Stimulated activated naive CD8-positive, alpha-beta T cell treated with anti-CD3 and anti-CD28 coated beads, Interleukin-15, amount 100 ng/mL, for 72 hours (primary cell): ENCODE results near the gene ACBD4.
A peak's percentile ranks its signal among the peaks of the same experiment; 100 is the strongest.
"Not testable (repeated sequence)": the region's sequence is repeated elsewhere in the genome, so short reads cannot be mapped to it uniquely, and the experiment has no call there.

ENCODE experiments used
- ATAC-seq: fragments of 150-1000 bp; cut with Tn5 transposase; 2 replicates; pipeline ENCODE4 v1.10.0; 2021; ENCODE audit warnings: mild to moderate bottlenecking, moderate library complexity
- DNase-seq, 2 donors: peaks; one replicate each; pipeline ENCODE4 v3.0.0; 2021 to 2022
- H3K27ac Mint-ChIP-seq, 2 donors: one replicate each; pipeline ENCODE4 v1.8.0; 2022; ENCODE audit warnings: mild to moderate bottlenecking in 2 of 2, mixed read lengths in 2 of 2, moderate library complexity in 2 of 2
- H3K27me3 Mint-ChIP-seq: one replicate; pipeline ENCODE4 v1.8.0; 2022; ENCODE audit warnings: mixed read lengths
- H3K4me1 Mint-ChIP-seq: one replicate; pipeline ENCODE4 v1.8.0; 2022; ENCODE audit warnings: mild to moderate bottlenecking, mixed read lengths
- H3K4me3 Mint-ChIP-seq, 2 donors: one replicate each; pipeline ENCODE4 v1.8.0; 2022; ENCODE audit warnings: mild to moderate bottlenecking in 2 of 2, mixed read lengths in 2 of 2, moderate library complexity in 1 of 2
- H3K9me3 Mint-ChIP-seq, 2 donors: one replicate each; pipeline ENCODE4 v1.8.0; 2022; ENCODE audit warnings: mixed read lengths in 2 of 2

Gene ACBD4

DNA sequence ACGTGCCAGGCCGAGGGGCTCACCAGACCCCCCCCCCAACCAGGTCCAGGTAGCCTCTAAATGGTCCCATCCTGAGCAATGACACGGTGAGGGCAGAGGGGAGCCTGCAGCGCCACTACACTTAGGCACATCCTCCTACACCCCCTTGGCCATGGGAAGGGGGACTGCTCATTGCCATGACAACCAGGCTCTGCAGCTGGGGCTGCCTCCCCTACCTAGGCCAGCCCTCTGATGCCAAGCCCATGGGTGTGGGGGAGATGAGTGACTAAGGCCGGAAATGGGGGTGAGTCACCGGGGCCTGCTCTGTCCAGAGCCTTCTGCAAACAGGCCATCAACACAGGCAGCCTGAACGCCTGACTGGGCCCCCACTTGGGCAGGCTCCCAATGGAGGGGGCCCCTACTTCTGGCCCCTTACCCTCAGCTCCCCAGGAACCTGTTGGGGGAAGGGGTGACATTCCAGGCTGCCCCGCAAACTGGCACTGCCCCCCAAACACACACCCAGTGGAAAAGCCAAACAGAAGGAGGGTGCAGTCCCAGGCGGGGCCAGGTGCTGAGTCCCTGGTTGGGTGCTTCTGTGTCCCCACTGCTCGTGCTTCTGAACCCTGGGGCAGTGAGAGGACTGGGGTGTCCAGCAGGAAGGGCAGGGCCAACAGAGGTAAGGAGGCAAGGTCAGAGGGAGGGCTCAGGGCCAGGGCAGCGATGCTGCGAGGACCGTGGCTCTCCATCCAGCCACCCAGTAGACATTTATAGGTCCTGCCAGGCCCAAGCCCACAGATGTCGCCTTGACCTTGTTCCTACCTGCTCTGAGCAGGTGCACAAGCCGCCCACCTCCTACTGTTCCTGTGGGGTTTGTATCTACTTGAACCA, 11.3 kb upstream of the ACBD4 start:
- ATAC-seq: peak; percentile 52
- Mint-ChIP-seq H3K27me3 (peaks cover 25% of the 10 kb centered on the region), H3K4me1 (peaks cover 6% of the 10 kb centered on the region), H3K9me3 (no peaks in the 10 kb centered on the region), H3K4me3 (no peak overlapping the region), H3K27ac (peak overlapping the region in 1 of 2 donors; percentile 67)
- no peak for DNase-seq

DNA sequence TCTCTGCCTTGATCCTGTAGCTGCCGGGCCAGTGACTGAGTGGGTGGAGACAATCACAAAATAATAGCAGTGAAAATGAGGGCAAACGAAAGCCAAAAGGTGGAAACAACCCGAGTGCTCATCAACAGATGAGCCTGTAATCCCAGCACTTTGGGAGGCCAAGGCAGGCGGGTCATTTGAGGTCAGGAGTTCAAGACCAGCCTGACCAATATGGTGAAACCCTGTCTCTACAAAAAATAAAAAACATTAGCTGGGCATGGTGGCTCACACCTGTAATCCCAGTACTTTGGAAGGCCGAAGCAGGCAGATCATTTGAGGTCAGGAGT, 10.7 kb upstream of the ACBD4 start:
- not testable (repeated sequence) for H3K4me1 Mint-ChIP-seq, DNase-seq, ATAC-seq, H3K4me3 Mint-ChIP-seq, H3K9me3 Mint-ChIP-seq
- H3K27ac Mint-ChIP-seq: peak overlapping the region in 1 of 2 donors; percentile 27
- peaks cover 19% of the 10 kb centered on the region for H3K27me3 Mint-ChIP-seq

DNA sequence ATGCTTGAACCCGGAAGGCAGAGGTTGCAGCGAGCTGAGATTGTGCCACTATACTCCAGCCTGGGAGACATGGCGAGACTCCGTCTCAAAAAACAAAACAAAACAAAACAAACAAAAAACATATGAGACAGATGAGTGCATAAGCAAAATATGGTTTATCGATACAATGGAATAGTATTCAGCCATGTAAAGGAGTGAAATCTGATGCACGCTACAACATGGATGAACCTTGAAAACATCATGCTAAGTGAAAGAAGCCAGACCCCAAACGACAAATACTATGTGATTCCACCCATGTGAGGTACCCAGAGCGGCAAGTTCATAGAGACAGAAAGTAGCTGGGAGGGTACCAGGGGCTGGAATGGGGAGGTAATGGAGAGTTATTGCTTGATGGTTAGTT, 10.0 kb upstream of the ACBD4 start:
- ATAC-seq: no peak
- no peak overlapping the region for H3K27ac Mint-ChIP-seq
- H3K4me1 Mint-ChIP-seq: peaks cover 6% of the 10 kb centered on the region
- H3K27me3 Mint-ChIP-seq: peaks cover 16% of the 10 kb centered on the region
- no peak for DNase-seq
- H3K4me3 Mint-ChIP-seq: no peak overlapping the region
- H3K9me3 Mint-ChIP-seq: no peaks in the 10 kb centered on the region

DNA sequence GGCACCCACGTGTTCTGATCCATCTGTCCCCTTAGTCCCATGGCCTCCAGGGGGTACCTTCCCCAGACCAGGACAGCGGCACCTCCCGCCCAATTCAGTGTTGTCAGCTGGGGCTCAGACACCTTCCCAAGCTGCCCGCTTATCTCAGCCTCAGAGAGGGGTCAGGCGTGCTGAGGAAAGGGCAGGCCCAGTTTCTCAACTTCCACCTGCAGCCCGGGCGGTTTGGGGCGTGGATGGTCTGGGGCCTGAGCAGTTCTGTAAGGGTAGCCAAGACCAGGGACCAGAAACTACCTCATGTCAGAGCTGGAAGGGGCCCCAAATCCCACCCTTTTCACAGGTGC, 8.3 kb upstream of the ACBD4 start:
- ATAC-seq (no peak), DNase-seq (no peak)
- H3K4me1 Mint-ChIP-seq: no peaks in the 10 kb centered on the region
- H3K27ac Mint-ChIP-seq: no peak overlapping the region
- no peak overlapping the region for H3K4me3 Mint-ChIP-seq
- H3K9me3 Mint-ChIP-seq: no peaks in the 10 kb centered on the region
- peaks cover 18% of the 10 kb centered on the region for H3K27me3 Mint-ChIP-seq

DNA sequence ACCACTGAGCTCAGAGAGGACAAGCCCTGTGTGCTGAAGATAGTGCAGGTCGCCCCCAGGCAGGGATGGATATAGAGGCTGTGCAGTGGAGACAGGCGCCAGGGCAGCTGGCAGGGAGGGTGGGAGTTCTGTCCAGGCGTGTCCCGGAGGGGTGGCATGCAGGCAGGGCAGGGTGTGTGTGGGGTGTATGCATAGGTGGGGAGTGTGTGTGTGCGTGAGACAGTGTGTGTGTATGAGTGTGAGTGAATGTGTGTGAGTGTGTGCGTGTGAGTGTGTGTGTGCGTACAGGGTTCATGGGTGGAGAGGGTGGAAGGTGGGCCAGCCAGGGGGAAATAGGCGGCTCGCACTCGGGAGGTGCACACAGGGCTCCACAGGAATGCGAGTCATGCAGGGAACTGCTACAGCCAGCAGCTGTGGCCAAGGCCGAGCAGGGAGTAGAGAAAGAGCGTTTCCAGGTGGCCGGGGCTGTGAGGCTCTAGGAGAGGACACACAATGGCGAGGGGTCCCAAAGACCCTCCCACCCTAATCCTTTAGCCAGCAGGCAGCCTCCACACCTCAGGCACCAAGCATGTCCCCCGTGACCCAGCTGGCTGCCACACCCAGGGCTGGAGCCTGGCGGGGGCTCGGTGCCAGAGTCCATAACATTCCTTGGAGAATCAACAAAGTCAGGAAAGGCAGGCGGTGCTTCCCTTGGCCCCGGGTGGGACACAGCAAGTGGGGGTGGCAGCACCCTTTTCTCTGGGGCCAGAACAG, 7.8 kb upstream of the ACBD4 start:
- peak overlapping the region in 1 of 2 donors; percentile 12 for H3K27ac Mint-ChIP-seq

DNA sequence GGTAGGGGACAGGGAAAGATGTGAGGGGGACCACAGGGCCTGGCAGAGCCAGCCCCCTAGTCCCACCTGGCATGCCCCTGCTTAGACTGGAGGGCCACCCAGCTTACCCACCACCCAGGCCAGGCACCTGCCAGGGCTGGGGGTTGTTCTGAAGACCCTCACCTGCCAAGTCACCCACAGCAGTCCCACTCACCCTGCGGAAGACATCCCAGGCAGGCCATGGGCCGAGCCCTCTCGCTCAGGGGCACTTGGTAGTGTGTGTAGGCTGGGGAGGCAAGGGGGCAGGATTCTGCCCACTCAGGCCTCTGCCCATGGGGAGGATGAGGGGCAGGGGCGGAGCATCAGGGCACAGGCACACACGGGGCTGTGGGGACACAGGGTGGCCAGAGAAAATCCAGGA, 7.2 kb upstream of the ACBD4 start:
- Mint-ChIP-seq H3K27me3 (peaks cover 17% of the 10 kb centered on the region), H3K27ac (no peak overlapping the region), H3K9me3 (no peaks in the 10 kb centered on the region), H3K4me1 (no peaks in the 10 kb centered on the region), H3K4me3 (no peak overlapping the region)
- ATAC-seq (no peak), DNase-seq (no peak)

More for the DNA sequence above, 7.8 kb upstream of the ACBD4 start:
- DNase-seq (no peak), ATAC-seq (no peak)
- no peaks in the 10 kb centered on the region for H3K4me1 Mint-ChIP-seq
- no peaks in the 10 kb centered on the region for H3K9me3 Mint-ChIP-seq
- H3K27me3 Mint-ChIP-seq: peaks cover 17% of the 10 kb centered on the region
- no peak overlapping the region for H3K4me3 Mint-ChIP-seq

DNA sequence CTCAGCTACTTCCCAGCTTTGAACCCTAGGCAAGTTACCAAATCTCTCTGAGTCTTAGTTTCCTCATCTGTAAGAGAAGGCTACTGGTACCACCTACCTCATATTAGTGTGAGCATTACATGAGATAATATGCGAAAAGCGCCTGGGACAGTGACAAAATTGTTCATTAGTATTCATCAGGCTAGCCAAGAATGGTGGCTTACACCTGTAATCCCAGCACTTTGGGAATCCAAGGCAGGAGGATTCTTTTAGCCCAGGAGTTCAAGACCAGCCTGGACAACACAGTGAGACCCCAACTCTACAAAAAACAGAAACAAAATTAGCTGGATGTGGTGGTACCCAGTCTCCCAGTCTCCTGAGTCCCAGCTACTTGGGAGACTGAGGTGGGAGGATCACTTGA, 6.5 kb upstream of the ACBD4 start:
- ATAC-seq: no peak
- Mint-ChIP-seq H3K27me3 (peaks cover 17% of the 10 kb centered on the region), H3K4me1 (peaks cover 6% of the 10 kb centered on the region), H3K9me3 (no peaks in the 10 kb centered on the region), H3K4me3 (no peak overlapping the region), H3K27ac (no peak overlapping the region)
- DNase-seq: no peak

DNA sequence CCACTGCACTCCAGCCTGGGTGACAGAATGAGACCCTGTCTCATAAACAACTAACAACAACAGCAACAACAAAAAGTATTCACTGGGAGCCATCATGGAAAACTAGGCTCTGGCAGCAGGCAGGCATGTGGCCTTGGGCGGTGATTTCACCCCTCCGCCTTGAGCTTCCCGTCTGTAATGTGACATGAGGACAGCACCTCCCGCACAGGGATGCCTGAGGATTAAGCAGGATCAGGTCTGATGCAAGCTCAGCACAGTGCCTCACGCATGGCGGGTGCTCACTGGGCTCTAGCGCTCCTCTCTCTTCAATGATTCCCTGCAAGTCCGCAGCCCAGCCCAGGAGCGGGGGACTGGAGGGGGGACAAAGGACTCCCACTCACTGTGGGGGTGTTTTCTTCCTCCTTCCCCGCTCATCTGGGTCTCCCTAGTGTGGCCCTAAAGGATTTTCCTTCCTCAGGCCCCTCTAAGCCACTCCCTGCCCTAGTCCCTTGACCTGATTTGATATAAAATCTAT, 6.0 kb upstream of the ACBD4 start:
- H3K27me3 Mint-ChIP-seq: peaks cover 17% of the 10 kb centered on the region
- H3K4me1 Mint-ChIP-seq: peaks cover 6% of the 10 kb centered on the region
- H3K27ac Mint-ChIP-seq: no peak overlapping the region
- H3K9me3 Mint-ChIP-seq: no peaks in the 10 kb centered on the region
- ATAC-seq (no peak), DNase-seq (no peak)
- H3K4me3 Mint-ChIP-seq: no peak overlapping the region

DNA sequence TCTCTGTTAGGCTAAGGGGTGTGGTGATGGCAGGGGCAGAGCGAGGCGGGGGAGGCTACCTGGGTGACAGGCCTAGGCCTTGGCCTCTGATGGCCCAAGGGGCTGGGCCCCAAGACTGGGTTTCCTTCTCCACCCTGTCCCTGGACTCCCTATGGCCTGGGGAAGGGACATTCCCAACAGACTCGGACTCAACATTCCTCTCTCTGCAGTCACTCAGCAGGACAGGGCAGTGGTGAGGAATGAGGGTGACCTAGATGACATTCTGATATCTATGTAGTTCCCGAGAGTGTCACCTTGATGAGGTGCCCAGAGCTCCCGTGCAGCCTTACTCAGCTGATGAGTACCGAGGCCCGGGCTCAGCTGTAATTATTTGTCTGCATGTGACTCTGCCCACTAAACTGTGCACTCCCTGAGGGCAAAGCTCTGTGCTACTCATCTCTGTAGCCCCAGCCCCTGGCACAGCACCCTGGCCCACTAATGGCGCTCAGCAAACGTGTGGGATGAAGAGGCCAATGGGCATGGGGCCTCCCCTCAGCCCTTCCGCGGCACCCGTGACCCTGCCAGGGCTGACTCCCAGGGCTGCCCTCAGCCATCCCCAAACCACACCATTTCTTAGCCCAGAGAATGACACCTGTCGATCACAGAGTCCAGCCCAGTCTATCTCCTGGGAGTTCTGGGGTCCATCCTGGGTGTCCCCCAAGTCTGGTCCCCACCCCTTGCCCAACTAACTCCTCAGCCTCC, 5.4 kb upstream of the ACBD4 start:
- Mint-ChIP-seq H3K27ac (no peak overlapping the region), H3K27me3 (peaks cover 17% of the 10 kb centered on the region), H3K4me3 (no peak overlapping the region), H3K4me1 (peaks cover 9% of the 10 kb centered on the region), H3K9me3 (no peaks in the 10 kb centered on the region)
- DNase-seq: no peak
- no peak for ATAC-seq

DNA sequence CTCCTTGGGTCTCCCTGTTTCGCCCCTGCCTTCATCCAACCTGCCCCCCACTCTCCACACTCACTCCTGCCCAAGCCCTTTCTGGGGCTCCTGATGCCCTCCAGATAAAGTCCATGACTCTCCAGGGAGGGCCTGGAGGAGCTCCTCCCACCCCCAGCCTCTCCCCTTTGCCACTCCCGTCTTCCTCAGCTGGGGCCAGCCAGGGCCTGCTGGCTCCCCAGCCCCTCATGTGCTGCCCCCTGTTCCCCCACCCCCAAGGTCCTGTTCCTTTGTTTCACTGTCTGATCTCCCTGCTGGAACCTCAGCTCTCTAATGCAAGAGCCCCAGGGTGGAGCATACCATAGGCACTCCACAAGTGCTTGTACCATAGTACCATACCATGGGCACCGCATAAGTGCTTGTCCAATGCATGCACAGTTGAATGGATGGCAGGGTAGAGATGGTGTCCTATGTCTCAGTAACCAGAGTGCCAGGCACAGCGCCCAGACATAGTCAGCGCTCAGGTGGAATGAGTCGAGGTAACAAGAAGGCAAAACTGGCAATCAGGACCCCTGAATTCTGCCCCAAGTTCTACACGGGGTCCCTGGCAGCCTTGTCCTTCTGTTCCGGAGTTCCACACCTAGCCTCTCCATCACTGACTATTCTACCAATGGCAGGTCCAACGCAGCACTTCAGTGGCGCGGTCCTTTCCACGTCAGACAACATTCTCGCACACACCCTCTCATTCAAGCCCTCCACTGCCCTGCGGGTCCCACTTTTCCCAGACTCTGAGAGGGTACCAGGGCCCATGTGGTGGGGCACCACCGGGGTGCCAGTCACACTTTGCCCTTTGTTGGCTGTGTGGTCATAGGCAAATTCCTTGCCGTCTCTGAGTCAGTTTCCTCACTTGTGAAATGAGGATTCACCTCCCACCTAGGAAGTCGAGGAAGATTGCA, 4.5 kb upstream of the ACBD4 start:
- H3K27ac Mint-ChIP-seq: no peak overlapping the region
- peaks cover 14% of the 10 kb centered on the region for H3K4me1 Mint-ChIP-seq
- no peaks in the 10 kb centered on the region for H3K9me3 Mint-ChIP-seq
- no peak for ATAC-seq
- H3K4me3 Mint-ChIP-seq: no peak overlapping the region
- no peak for DNase-seq
- peaks cover 17% of the 10 kb centered on the region for H3K27me3 Mint-ChIP-seq

DNA sequence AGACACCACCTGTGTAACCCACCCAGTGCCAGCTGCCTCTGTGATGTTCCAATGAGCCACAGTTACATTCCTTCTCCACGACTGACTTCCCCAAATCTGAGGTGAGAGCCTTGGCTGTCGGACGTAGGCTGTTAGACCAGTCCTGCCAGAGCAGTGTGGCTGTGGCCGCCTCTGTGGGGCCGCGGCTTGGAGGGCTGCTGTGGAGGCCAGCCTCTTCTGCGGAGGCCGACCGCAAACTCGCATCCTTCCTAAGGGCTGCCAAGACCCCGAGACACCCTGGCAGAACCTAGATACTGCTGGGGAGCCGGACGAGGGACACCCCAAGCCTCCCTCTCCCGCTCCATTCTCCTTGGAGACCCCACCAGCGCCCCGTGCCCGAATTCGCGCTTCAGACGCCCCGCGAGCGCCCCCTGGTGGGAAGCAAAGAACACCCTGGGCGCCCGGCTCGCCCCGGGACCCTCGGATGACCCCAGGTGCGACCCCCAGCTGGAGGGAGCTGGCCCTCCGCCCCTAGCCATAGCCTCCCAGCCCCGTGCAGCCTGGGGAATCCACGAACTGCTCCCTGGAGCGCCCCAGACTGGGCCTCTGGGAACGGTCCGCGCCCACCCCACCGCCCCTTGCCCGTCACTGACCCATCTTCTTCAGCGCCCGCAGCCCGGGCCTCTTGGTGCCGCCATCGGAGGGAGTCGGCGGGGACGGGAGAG, 3.7 kb upstream of the ACBD4 start:
- Mint-ChIP-seq H3K27me3 (peaks cover 17% of the 10 kb centered on the region), H3K9me3 (no peaks in the 10 kb centered on the region), H3K4me3 (peak overlapping the region; percentile 72 to 76), H3K4me1 (peaks cover 22% of the 10 kb centered on the region), H3K27ac (no peak overlapping the region)
- ATAC-seq (peak; percentile 3), DNase-seq (peak; percentile 64)

DNA sequence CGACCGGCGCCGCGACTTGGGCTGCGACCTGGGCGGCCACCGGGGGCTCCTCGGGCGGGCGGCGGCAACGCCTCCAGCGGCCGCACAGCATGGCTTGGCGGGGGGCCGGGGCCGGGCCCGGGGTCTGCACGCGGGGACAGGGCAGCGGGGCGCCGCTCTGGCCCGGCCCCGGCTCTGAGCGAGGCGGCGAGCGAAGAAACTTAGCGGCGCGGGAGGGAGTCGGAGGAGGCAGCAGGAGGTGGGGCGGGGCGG, 3.2 kb upstream of the ACBD4 start, which contains the start of gene PLCD3:
PLCD3 (minus strand) TSS at position 196 of the 252 bp plus-strand sequence; CDS start at position 91, 105 bp downstream.
- H3K4me3 Mint-ChIP-seq: peak within 1 kb of the TSS; percentile 90 to 92
- DNase-seq: no peak

DNA sequence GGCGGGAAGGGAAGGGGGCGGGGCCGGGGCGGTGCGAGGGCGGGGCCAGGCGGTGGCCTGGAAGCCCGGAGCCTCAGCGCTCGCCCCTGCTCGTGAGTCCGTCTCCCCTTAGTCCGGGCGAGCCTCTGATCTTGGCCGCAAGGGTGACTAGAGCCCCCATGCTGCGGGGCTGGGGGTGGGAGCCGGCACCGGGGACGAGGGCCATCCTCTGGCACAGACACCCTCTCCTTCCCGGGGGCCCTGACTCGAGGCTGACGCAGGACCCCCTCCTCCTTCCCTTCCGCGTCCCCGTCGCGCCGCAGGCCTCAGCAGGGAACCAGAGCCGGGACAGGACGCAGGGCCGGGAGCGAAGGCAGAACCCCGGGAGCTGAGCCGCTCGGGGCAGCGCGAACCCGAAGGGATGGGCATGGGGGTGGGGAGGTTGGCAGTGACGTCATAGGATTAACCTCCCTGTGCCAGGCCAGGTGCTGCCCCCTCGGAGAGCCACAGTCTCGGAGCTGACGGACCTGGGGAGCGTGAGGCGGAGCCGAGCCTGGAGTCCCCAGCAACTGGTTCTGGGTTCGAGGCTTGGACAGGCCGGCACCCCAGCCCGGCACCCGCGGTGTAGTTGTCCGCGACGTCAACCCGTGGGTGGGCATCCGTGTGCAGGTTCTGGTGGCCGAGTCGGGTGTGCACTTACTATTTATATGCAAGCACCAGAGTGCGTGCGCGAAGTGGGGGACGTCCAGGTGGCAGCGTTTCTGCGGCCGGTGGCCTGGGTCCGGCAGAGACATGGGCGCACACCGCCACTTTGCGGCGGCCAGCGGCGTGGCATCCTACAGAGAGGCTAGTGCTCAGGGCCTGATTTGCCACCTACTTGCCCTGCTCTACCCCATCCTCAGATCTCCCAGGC, 2.7 kb upstream of the ACBD4 start:
- peaks cover 17% of the 10 kb centered on the region for H3K27me3 Mint-ChIP-seq
- ATAC-seq (peak; percentile 53), DNase-seq (peak; percentile 74 to 77)
- peak overlapping the region; percentile 90 to 92 for H3K4me3 Mint-ChIP-seq
- peaks cover 31% of the 10 kb centered on the region for H3K4me1 Mint-ChIP-seq
- H3K27ac Mint-ChIP-seq: peak overlapping the region; percentile 31 to 72
- no peaks in the 10 kb centered on the region for H3K9me3 Mint-ChIP-seq

More for the DNA sequence above, 3.2 kb upstream of the ACBD4 start, which contains the start of gene PLCD3:
- Mint-ChIP-seq H3K4me1 (peaks cover 27% of the 10 kb centered on the region), H3K9me3 (no peaks in the 10 kb centered on the region), H3K27me3 (peaks cover 17% of the 10 kb centered on the region), H3K27ac (peak within 1 kb of the TSS; percentile 31 to 72)
- ATAC-seq: no peak
